Left ventricle myocardium inferior (tissue), 1 donor: ENCODE measurements around the gene HCFC1. TPM values are rescaled to one million over a fixed set of nuclear protein-coding genes. Genes with fewer than 3 reads are reported as not detected.

Experiments
- DNase-seq: peaks from one replicate; pipeline ENCODE4 v3.0.0-alpha.2; 2020
- H3K27ac ChIP-seq: fragments of 200-600 bp; replicated peaks from 2 replicates; pipeline ENCODE4 v1.8.0; 2021
- H3K27me3 ChIP-seq: fragments of 200-600 bp; 2 replicates; pipeline ENCODE4 v1.8.0; 2021; ENCODE audit warnings: low read depth
- H3K36me3 ChIP-seq: fragments of 200-600 bp; 2 replicates; pipeline ENCODE4 v1.8.0; 2021
- H3K4me1 ChIP-seq: fragments of 200-600 bp; 2 replicates; pipeline ENCODE4 v1.8.0; 2021
- H3K4me3 ChIP-seq: fragments of 200-600 bp; 2 replicates; pipeline ENCODE4 v1.8.0; 2021; ENCODE audit warnings: mild to moderate bottlenecking, moderate library complexity
- H3K9me3 ChIP-seq: fragments of 200-600 bp; replicated peaks from 2 replicates; pipeline ENCODE4 v1.8.0; 2021
- CTCF ChIP-seq: fragments of 200-600 bp; IDR thresholded peaks from 2 replicates; pipeline ENCODE4 v1.8.0; 2021; ENCODE audit warnings: antibody characterized with exemption, mild to moderate bottlenecking, borderline replicate concordance
- intact Hi-C: fragments of 100-400 bp; cut with micrococcal nuclease; formaldehyde crosslinking; loops from one replicate; pipeline ENCODE4 v1.11.0; 2022
- total RNA-seq: library from RNA; stranded (reverse); fragmentation: NEBNext Ultra II Directional; extraction: Animal tissue kit (Norgen Biotek cat#: 25700); gene quantifications from one replicate; pipeline ENCODE4 v1.2.1, GENCODE V29; 2021
- donor health status: DM: no; HTN: yes; CAD: no; lungs with severe emphysema.

HCFC1 gene
- total RNA-seq, 1 donor from 2014 or later: 28.4 TPM

GRCh38 chrX:154019061-154019621 is 47.5 kb upstream of the HCFC1 start:
- no peak for TF ChIP-seq CTCF
- H3K36me3 ChIP-seq: peaks cover 10% of the 10 kb centered on the region
- H3K4me1 ChIP-seq: peaks cover 29% of the 10 kb centered on the region
- peak overlapping the region; percentile 92 for H3K27ac ChIP-seq
- H3K4me3 ChIP-seq: peak overlapping the region; percentile 72
- no peak for DNase-seq
- H3K9me3 ChIP-seq: no peaks in the 10 kb centered on the region
- intact Hi-C loops: no loop called here
- H3K27me3 ChIP-seq: no peaks in the 10 kb centered on the region

DNA sequence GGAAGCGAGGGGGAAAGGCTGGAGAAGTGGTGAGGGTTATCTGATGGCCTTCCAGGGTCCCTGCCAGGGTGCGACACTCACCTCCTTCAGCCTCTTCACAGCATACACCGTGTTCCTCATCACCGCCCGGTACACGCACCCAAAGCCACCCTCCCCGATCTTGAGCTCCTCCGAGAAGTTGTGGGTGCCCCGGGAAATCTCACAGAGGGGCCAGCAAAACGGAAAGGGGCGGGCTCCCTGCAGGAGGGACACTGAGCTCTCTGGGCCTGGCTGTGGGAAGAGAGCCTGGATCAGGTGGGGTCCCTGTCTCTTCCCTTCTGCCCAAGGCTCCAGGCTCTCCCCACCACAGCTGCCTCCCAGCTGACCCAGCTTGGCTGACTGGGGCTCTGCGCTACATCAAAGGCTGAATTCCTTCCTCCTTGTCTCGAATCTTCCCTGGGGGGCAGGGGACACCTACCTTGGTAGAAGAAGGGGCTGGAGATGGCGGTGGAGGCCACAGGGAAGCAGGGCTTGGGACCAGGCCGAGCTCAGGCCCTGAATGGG is 47.0 kb upstream of the HCFC1 start:
- H3K27me3 ChIP-seq: no peaks in the 10 kb centered on the region
- H3K27ac ChIP-seq: peak overlapping the region; percentile 92

GRCh38 chrX:154017766-154018517 is 46.3 kb upstream of the HCFC1 start:
- no peak overlapping the region for H3K27ac ChIP-seq
- intact Hi-C loops: no loop called here
- TF ChIP-seq CTCF: no peak

More for the DNA sequence above, 47.0 kb upstream of the HCFC1 start:
- no peak for TF ChIP-seq CTCF
- H3K4me3 ChIP-seq: peak overlapping the region; percentile 72
- H3K9me3 ChIP-seq: no peaks in the 10 kb centered on the region
- peaks cover 10% of the 10 kb centered on the region for H3K36me3 ChIP-seq
- intact Hi-C loops: no loop called here
- H3K4me1 ChIP-seq: peaks cover 33% of the 10 kb centered on the region
- DNase-seq: no peak

DNA sequence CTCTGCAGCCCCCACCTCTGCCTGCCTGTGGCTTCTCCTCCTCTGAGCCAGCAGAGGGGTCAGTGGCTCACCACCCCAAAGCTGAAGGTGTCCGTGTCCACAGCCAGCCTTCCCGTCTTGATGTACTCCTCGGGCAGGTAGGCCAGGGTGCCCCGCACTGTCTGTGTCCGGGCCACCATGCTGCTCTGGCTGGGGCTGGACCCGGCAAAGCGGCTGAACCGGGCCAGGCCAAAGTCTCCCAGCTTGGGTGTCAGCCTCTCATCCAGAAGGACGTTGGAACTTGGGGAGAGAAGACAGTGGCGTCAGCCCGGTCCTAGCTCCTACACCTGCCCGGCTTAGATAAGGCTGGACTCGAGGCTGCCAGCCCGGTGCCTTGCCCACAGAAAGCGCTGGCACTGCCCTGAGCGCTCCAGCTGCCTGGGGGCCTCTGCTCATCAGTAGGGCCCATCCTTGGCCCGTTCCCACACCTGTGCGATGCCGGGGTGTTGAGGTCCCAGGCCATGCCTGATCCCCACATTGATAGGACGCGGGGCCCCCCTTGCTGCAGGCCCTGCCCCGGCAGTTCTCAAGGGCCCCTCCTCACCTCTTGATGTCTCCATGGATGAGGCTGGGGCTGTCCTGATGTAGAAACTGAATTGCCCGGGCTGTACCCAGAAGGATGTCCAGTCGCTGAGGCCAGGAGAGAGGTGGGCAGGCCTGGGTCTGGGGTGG is 44.9 kb upstream of the HCFC1 start:
- Histone ChIP-seq H3K27me3 (no peaks in the 10 kb centered on the region), H3K27ac (no peak overlapping the region), H3K4me3 (no peak overlapping the region), H3K9me3 (no peaks in the 10 kb centered on the region), H3K4me1 (peaks cover 36% of the 10 kb centered on the region), H3K36me3 (peaks cover 10% of the 10 kb centered on the region)
- no peak for DNase-seq
- intact Hi-C loops: no loop called here
- no peak for TF ChIP-seq CTCF

More at GRCh38 chrX:154017766-154018517, 46.3 kb upstream of the HCFC1 start:
- H3K4me3 ChIP-seq: no peak overlapping the region
- H3K36me3 ChIP-seq: peaks cover 10% of the 10 kb centered on the region
- H3K9me3 ChIP-seq: no peaks in the 10 kb centered on the region
- H3K4me1 ChIP-seq: peaks cover 36% of the 10 kb centered on the region
- H3K27me3 ChIP-seq: no peaks in the 10 kb centered on the region
- no peak for DNase-seq

GRCh38 chrX:154015581-154016264 is 44.1 kb upstream of the HCFC1 start:
- intact Hi-C loops: no loop called here
- no peaks in the 10 kb centered on the region for H3K27me3 ChIP-seq
- peaks cover 29% of the 10 kb centered on the region for H3K4me1 ChIP-seq
- TF ChIP-seq CTCF: no peak
- H3K4me3 ChIP-seq: no peak overlapping the region
- DNase-seq: no peak
- no peaks in the 10 kb centered on the region for H3K9me3 ChIP-seq
- H3K36me3 ChIP-seq: peaks cover 10% of the 10 kb centered on the region
- no peak overlapping the region for H3K27ac ChIP-seq
